Hepatocyte (in vitro differentiated cells): ENCODE measurements around the gene ZDHHC1. TPM values are rescaled to one million over a fixed set of nuclear protein-coding genes. Genes with fewer than 3 reads are reported as not detected.

Experiments
- DNase-seq: peaks from one replicate; pipeline ENCODE4 v3.0.0-alpha.2; 2016; ENCODE audit warnings: low spot score
- H2AFZ ChIP-seq: fragments of 200-600 bp; sonication (generic); 2 replicates; pipeline ENCODE4 v1.6.0; 2016; ENCODE audit warnings: antibody characterized with exemption, mild to moderate bottlenecking
- H3K27ac ChIP-seq: fragments of 200-600 bp; sonication (generic); 2 replicates; pipeline ENCODE4 v1.5.1; 2016; ENCODE audit warnings: mild to moderate bottlenecking
- H3K27me3 ChIP-seq: fragments of 200-600 bp; sonication (generic); 2 replicates; pipeline ENCODE4 v1.6.1; 2016
- H3K36me3 ChIP-seq: fragments of 200-600 bp; sonication (generic); replicated peaks from 2 replicates; pipeline ENCODE4 v1.5.1; 2016; ENCODE audit warnings: low read depth; ENCODE audit not compliant: insufficient read depth
- H3K4me1 ChIP-seq: fragments of 200-600 bp; sonication (generic); 2 replicates; pipeline ENCODE4 v1.5.1; 2016; ENCODE audit warnings: mild to moderate bottlenecking, moderate library complexity; ENCODE audit not compliant: insufficient read depth
- H3K4me2 ChIP-seq: fragments of 200-600 bp; sonication (generic); 2 replicates; pipeline ENCODE4 v1.6.0; 2016
- H3K4me3 ChIP-seq: fragments of 200-600 bp; sonication (generic); 2 replicates; pipeline ENCODE4 v1.5.1; 2016; ENCODE audit warnings: mild to moderate bottlenecking
- H3K79me2 ChIP-seq: fragments of 200-600 bp; sonication (generic); 2 replicates; pipeline ENCODE4 v1.6.0; 2017; ENCODE audit warnings: mild to moderate bottlenecking
- H3K9me2 ChIP-seq: fragments of 200-600 bp; sonication (generic); replicated peaks from 2 replicates; pipeline ENCODE4 v1.6.0; 2017; ENCODE audit warnings: mild to moderate bottlenecking; ENCODE audit not compliant: insufficient read depth
- H3K9me3 ChIP-seq: fragments of 200-600 bp; sonication (generic); 2 replicates; pipeline ENCODE4 v1.5.1; 2016; ENCODE audit warnings: low read depth, mild to moderate bottlenecking
- H4K20me1 ChIP-seq: fragments of 200-600 bp; sonication (generic); 2 replicates; pipeline ENCODE4 v1.6.0; 2016; ENCODE audit warnings: mild to moderate bottlenecking; ENCODE audit not compliant: insufficient read depth, poor library complexity, severe bottlenecking
- CTCF ChIP-seq: fragments of 200-600 bp; sonication (generic); IDR thresholded peaks from 2 replicates; pipeline ENCODE4 v1.5.1; 2016; ENCODE audit warnings: antibody characterized with exemption, mild to moderate bottlenecking; ENCODE audit not compliant: poor library complexity
- EZH2 ChIP-seq: fragments of 200-600 bp; sonication (generic); IDR thresholded peaks from 2 replicates; pipeline ENCODE4 v1.6.1; 2016; ENCODE audit warnings: antibody characterized with exemption, mild to moderate bottlenecking, borderline replicate concordance
- EZH2phosphoT487 ChIP-seq: fragments of 200-600 bp; sonication (generic); IDR thresholded peaks from one replicate; pipeline ENCODE4 v1.6.1; 2018; ENCODE audit warnings: antibody characterized with exemption, mild to moderate bottlenecking, low read depth, moderate library complexity; ENCODE audit not compliant: unreplicated experiment, severe bottlenecking
- WGBS: methylation state at CpG from one replicate; pipeline ENCODE4 v1.1.6; 2016; ENCODE audit warnings: low lambda C conversion rate; ENCODE audit errors: missing lambda C conversion rate; 5-methylcytosine and 5-hydroxymethylcytosine counted together
- polyA plus RNA-seq: library from polyadenylated mRNA; unstranded; fragments of >200 nt; fragmentation: Nextera tagmentation; extraction: Ambion mirVana; gene quantifications from 2 replicates; pipeline ENCODE4 v1.2.1, GENCODE V29; 2016
- total RNA-seq: library from RNA; depleted of rRNA; stranded (reverse); fragments of >200 nt; gene quantifications from 2 replicates; pipeline ENCODE4 v1.2.3, GENCODE V29; 2014

The ZDHHC1 gene
- total and polyA plus RNA-seq, 2 experiments from 2014 or later: 5.9 to 10.6 TPM

GRCh38 chr16:67442581-67443255, 26.4 kb upstream of the ZDHHC1 start:
- Histone ChIP-seq H3K4me2 (no peak overlapping the region), H3K27ac (no peak overlapping the region), H3K36me3 (no peaks in the 10 kb centered on the region), H3K27me3 (no peaks in the 10 kb centered on the region), H3K9me2 (no peaks in the 10 kb centered on the region), H4K20me1 (peaks cover 43% of the 10 kb centered on the region), H3K9me3 (no peaks in the 10 kb centered on the region), H3K4me3 (no peak overlapping the region), H3K79me2 (peaks cover under 1% of the 10 kb centered on the region), H2AFZ (no peak overlapping the region), H3K4me1 (peaks cover 20% of the 10 kb centered on the region)
- WGBS: 95% methylated on average over 13 of the region's 13 CpGs
- no peak for TF ChIP-seq EZH2
- TF ChIP-seq CTCF: no peak
- no peak for TF ChIP-seq EZH2phosphoT487
- no peak for DNase-seq

DNA sequence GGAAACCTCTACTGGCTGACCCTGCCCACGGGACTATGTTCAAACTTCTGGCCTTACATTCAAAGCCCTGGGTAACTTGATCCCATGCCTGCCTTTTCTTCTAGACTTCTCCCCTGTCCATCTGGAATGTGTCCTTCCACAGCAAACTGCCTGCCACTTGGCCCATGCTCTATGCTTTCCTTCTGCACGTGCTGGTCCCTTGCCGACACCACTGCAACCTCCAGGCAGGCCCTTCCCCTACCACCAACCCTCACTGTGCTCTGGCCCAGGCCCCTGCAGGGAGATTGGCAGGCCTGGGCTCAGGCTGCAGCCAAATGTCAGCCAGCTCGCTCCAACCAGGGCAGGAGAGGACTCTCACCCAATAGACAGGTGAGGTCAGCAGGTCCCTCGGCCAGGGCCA, 25.6 kb upstream of the ZDHHC1 start:
- Histone ChIP-seq H3K4me2 (no peak overlapping the region), H3K4me1 (peaks cover 12% of the 10 kb centered on the region), H3K27ac (no peak overlapping the region), H2AFZ (no peak overlapping the region), H3K9me3 (no peaks in the 10 kb centered on the region), H3K27me3 (no peaks in the 10 kb centered on the region), H3K4me3 (no peak overlapping the region), H3K79me2 (no peaks in the 10 kb centered on the region), H4K20me1 (peaks cover 35% of the 10 kb centered on the region), H3K9me2 (no peaks in the 10 kb centered on the region), H3K36me3 (no peaks in the 10 kb centered on the region)
- DNase-seq: no peak
- TF ChIP-seq EZH2 (no peak), EZH2phosphoT487 (no peak), CTCF (no peak)
- WGBS: 75% methylated on average over 5 of the region's 5 CpGs

GRCh38 chr16:67441271-67441753, 25.0 kb upstream of the ZDHHC1 start:
- no peak for DNase-seq
- TF ChIP-seq EZH2 (no peak), EZH2phosphoT487 (no peak), CTCF (no peak)

More at GRCh38 chr16:67441271-67441753, 25.0 kb upstream of the ZDHHC1 start:
- H3K79me2 ChIP-seq: no peaks in the 10 kb centered on the region
- no peaks in the 10 kb centered on the region for H3K27me3 ChIP-seq
- peaks cover 6% of the 10 kb centered on the region for H3K4me1 ChIP-seq
- H3K36me3 ChIP-seq: no peaks in the 10 kb centered on the region
- 93% methylated on average over 17 of the region's 17 CpGs for WGBS
- H4K20me1 ChIP-seq: peaks cover 29% of the 10 kb centered on the region
- H3K27ac ChIP-seq: no peak overlapping the region
- H3K9me3 ChIP-seq: no peaks in the 10 kb centered on the region
- no peak overlapping the region for H3K4me2 ChIP-seq
- no peak overlapping the region for H3K4me3 ChIP-seq
- H3K9me2 ChIP-seq: no peaks in the 10 kb centered on the region
- no peak overlapping the region for H2AFZ ChIP-seq
